ENCODE measurements around the gene BCAM.
"Not testable (repeated sequence)": the region's sequence is repeated elsewhere in the genome, so short reads cannot be mapped to it uniquely, and the experiment has no call there.

BCAM gene

GRCh38 chr19:44818466-44819031 is 9.6 kb downstream of the BCAM start:
- no peak for DNase-seq

GRCh38 chr19:44819246-44819832 is 10.4 kb downstream of the BCAM start:
- DNase-seq, result no peak

GRCh38 chr19:44820648-44821609 is 12.0 kb downstream of the BCAM start:
- DNase-seq, result no peak

- DNase-seq, result no peak
Observed at GRCh38 chr19:44822177-44822576, 13.3 kb downstream of the BCAM start.

GRCh38 chr19:44822670-44823372 is 13.9 kb downstream of the BCAM start:
- no peak for DNase-seq

- no peak for DNase-seq
Observed at GRCh38 chr19:44823373-44823698, 14.4 kb downstream of the BCAM start.

DNA sequence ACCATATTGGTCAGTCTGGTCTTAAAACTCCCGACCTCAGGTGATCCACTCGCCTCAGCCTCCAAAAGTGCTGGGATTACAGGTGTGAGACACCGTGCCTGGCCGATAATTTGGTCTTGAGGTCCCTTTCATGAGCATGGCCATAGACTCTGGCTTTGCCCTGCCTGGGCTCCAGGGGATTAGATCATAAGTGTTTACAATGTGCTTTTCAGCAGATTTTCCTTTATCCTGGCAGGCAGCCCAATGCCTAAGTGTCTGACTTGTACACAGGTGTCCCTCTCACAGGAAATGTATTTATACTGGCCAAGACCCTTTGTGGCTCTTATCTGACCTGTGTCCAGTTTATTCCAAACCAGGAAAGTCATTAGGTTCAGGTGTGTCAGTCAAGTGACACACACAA is 15.9 kb downstream of the BCAM start:
- DNase-seq, result no peak

DNA sequence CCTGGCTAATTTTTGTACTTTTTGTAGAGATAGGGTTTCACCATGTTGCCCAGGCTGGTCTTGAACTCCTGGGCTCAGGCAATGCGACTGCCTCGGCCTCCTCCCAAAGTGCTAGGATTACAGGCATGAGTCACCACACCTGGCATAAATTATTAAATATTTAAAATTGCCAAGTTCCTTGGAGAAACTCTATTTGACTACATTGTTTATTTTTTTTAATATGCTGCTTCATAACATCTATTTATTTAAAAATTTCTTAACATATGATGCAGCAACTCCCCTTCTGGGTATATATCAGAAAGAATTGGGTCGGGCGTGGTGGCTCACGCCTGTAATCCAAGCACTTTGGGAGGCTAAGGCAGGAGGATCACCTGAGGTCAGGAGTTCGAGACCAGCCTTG is 24.0 kb downstream of the BCAM start:
- DNase-seq, result not testable (repeated sequence)

GRCh38 chr19:44834399-44834798 is 25.5 kb downstream of the BCAM start:
- DNase-seq, result not testable (repeated sequence)

DNA sequence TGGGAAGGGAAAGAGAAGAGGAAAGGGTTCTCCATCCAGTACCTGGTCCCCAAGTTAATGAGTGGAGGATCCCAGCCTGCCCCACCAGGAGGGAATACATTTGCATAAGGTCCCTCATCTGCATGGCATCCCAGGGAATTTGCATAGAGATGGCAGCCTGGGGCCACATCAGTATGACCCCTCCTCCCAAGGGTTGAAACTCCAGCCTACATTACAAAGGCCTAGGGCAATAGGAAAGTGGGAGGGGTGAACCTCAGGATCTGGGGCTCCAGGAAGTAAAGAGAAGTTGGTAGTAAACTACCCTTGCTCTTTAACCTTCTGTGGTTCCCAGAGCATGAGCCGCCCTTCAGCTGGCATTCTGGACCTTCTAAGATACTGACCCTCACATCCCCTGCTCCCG is 30.4 kb downstream of the BCAM start:
- DNase-seq, result no peak

DNA sequence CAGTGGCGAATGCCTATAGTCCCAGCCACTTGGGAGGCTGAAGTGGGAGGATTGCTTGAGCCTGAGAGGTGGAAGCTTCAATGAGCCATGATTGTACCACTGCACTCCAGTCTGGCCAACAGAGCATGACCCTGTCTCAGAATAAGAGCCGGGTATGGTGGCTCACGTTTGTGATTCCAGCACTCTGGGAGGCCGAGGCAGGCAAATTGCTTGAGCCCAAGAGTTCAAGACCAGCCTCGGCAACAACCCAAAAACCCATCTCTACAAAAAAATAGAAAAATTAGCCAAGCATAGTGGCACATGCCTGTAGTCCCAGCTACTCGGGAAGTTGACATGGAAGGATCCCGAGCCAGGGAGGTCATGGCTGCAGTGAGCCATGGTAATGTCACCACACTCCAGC is 31.9 kb downstream of the BCAM start:
- DNase-seq, result no peak

GRCh38 chr19:44841231-44841630 is 32.3 kb downstream of the BCAM start:
- no peak for DNase-seq

DNA sequence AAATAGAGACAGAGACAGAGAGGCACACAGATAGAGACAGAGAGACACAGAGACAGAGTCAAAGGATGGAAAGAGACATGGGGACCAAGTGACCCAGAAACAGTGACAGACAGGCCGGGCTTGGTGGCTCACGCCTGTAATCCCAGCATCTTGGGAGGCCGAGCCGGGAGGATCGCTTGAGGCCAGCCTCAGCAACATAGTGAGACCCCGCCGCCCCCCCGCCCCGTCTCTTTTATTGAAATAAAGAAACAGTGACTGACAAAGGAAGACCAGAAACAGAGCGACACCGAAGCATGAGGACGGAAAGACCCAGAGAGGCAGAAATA is 36.3 kb downstream of the BCAM start:
- DNase-seq, result no peak

DNA sequence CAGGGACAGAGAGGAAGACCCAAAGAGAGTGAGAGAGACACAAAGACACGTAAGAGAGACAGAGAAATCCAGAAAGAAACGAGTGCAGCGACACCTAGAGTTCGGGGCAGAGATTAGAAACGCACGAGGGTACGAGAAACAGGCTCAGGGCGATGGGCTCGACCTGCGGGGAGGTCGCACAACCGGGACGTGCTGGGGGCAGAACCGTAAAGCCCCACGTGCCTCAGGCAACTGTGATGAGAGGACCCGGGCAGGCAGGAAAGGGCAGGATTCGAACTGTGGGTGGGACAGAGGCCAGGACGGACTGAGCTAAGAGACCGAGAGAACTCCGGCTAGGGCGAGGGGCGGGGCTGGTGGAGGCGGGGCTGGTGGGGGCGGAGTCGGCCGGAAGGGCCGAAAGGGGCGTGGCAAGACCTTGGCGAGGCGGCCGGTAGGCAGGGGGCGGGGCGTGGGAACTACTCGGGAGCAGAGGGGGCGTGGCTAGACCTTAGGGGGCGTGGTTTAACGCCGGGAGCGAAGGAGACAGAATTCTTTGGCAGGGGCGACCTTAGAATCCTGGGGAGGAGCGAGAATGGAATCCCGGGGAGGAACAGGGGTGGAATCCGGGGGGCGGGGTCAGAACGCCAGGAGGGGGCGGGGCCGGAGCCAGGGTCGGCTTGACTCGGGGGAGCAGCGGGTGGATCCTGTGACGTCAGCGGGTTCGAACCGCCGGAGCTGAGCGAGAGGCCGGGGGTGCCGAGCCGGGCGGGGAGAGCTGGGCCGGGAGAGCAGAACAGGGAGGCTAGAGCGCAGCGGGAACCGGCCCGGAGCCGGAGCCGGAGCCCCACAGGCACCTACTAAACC is 36.9 kb downstream of the BCAM start, which contains the start of gene NECTIN2:
Gene NECTIN2, plus strand, starts transcription at position 686 of the 843 bp plus-strand sequence. CDS start 229 bp downstream, outside the sequence.
- peak; percentile 83 for DNase-seq

GRCh38 chr19:44846455-44847143 is 37.7 kb downstream of the BCAM start:
- DNase-seq, result no peak

- no peak for DNase-seq
Observed at GRCh38 chr19:44847144-44848035, 38.5 kb downstream of the BCAM start.

GRCh38 chr19:44848036-44848811 is 39.3 kb downstream of the BCAM start:
- DNase-seq, result no peak

DNA sequence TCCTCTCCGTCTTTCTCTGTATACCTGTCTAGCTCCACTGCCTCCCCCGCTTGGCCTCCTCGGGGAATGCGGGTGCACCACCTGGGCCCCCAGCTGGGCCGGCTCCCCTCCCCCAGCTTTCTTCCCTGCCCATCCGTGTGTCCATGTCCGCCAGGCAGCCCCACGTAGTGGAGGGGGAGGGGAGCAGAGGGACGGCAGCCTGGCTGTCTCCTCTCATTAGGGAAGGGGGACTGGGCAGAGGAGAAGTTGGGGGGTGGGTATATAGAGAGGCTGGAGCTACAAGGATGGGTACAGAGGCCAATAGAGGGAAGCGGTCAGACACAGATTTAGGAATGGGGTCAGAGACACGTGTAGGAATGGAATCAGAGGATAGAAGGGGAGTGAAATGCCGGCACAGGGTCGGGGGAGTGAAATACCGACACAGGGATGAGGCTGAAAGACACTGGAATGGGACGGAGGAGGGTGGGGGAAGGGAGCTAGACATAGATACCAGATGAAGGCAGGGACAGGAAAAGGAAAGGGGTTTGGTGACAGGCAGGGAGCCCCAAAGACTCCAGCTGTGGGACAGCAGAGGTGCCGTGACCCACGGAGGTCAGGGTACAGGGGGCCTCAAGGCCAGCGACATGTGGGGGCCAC is 40.0 kb downstream of the BCAM start:
- DNase-seq, result no peak

- DNase-seq, result no peak
Observed at GRCh38 chr19:44850641-44851109, 41.8 kb downstream of the BCAM start.
